ENCODE measurements around the gene ABCA2. TPM values are rescaled to one million over a fixed set of nuclear protein-coding genes. Genes with fewer than 3 reads are reported as not detected.

The ABCA2 gene
- polyA plus RNA-seq, 1 experiment: 16.0 TPM

GRCh38 chr9:136969774-136970173 is 58.3 kb downstream of the ABCA2 start:
- no peak for TF ChIP-seq CTCF (IDR thresholded peaks at IDR 0.05; ENCODE audit: insufficient read depth, low read depth, low read length)
- CTCF ChIA-PET: interaction anchor here (0.8 to 1.1 kb wide), 2 partner anchors 22 kb away, joined by 3 to 4 read pairs; no protein-coding TSS in a partner anchor
- no peaks in the 10 kb centered on the region for H3K36me3 ChIP-seq (ENCODE audit: control insufficient read depth, insufficient read depth, low read length)
- no peak overlapping the region for H3K4me3 ChIP-seq (ENCODE audit: low read depth, low read length)
- H3K27me3 ChIP-seq (ENCODE audit: control insufficient read depth, insufficient read depth, low read length): no peaks in the 10 kb centered on the region; the same call in 1 of the 2 replicates
- POLR2A ChIA-PET: no interaction called here
- DNase-seq (ENCODE audit: low read depth): no peak

GRCh38 chr9:136969150-136969549 is 58.9 kb downstream of the ABCA2 start:
- no peak for DNase-seq (ENCODE audit: low read depth)
- no peak for TF ChIP-seq CTCF (IDR thresholded peaks at IDR 0.05; ENCODE audit: insufficient read depth, low read depth, low read length)
- ChIA-PET CTCF (interaction anchor here (0.7 to 1.8 kb wide), 3 partner anchors 21 to 66 kb away, joined by 3 to 6 read pairs (median 3); partner anchors contain the start of gene ABCA2), POLR2A (no interaction called here)
- Histone ChIP-seq H3K36me3 (ENCODE audit: control insufficient read depth, insufficient read depth, low read length) (no peaks in the 10 kb centered on the region), H3K27me3 (ENCODE audit: control insufficient read depth, insufficient read depth, low read length) (no peaks in the 10 kb centered on the region; the same call in 1 of the 2 replicates), H3K4me3 (ENCODE audit: low read depth, low read length) (no peak overlapping the region)

DNA sequence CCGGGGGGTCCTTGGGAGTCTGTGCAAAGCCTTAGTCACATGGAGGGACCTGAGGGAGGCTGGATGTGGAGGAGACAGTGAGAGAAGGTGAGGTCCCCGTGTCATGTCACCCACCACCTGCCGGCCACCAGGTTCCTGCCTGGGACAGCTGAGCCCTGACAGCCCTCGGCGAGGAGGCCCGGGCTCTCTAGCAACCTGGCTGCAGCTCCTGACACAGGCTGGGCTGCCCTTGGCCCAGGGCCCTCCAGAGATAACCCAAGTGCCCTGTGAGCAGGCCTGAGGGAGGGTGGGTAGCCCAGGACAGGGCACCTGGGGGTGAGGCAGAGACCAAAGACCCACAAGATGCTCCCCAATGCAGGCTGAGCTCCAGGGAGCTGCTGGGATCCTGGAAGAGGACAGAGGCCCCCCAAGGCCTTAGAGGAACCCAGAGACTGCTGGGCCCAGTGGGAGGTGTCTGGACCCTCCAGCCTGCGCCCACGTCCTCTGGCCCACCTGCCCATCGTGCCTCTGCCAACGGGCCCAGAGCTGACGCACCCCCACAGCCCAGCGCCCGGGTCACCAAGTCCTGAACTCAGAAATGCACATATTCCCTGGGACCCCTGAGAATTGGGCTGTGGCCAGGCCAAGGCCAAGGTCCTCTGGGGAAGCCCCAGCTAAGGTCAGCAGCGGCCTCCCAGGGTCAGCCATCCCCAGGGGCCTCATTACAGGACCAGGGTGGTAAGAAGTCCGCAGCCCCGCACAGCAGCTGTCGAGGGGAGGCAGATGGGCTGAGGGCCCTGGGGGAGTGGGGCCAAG is 59.5 kb downstream of the ABCA2 start:
- no peaks in the 10 kb centered on the region; the same call in 1 of the 2 replicates for H3K27me3 ChIP-seq (ENCODE audit: control insufficient read depth, insufficient read depth, low read length)
- CTCF ChIA-PET: interaction anchor here (0.7 to 1.8 kb wide), 3 partner anchors 21 to 67 kb away, joined by 3 to 6 read pairs (median 3); partner anchors contain the start of gene ABCA2
- TF ChIP-seq CTCF (IDR thresholded peaks at IDR 0.05; ENCODE audit: insufficient read depth, low read depth, low read length): no peak
- POLR2A ChIA-PET: no interaction called here
- no peak overlapping the region for H3K4me3 ChIP-seq (ENCODE audit: low read depth, low read length)
- no peaks in the 10 kb centered on the region for H3K36me3 ChIP-seq (ENCODE audit: control insufficient read depth, insufficient read depth, low read length)
- no peak for DNase-seq (ENCODE audit: low read depth)

DNA sequence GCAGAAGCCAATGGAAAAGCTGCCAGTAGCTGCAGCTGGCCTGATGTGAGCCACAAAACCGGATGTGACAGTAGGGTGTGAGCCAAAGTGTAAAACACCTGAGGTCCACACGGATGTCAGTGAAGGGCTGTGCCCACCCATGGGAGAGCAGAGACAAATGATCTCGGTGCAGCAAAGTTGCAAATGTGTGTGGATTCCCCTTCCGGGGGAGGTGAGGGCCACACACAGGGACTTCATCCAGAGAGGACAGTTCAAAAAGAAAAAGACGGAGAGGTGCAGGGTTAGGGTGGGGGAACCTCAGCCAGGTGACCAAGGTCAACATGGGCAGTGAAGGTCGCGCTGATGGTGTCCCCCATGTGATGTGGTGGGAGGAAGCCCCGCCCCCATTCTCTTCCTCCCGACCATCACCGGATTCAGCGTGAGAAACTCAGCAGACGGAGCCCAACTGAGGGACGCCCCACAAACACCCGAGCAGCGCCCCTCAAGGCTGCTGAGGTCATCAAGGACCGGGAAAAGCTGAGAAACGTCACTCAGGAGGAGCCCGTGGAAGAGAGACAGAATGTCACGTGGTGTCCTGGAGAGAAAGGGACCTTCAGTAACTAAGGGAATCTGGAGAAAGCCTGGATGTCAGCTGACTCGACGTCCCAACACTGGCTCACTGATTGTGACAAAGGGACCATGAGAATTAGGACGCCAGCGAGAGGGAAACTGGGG is 62.1 kb downstream of the ABCA2 start:
- ChIA-PET POLR2A (interaction anchor here (0.6 kb wide), 1 partner anchor 118 kb away, joined by 4 read pairs; no protein-coding TSS in a partner anchor), CTCF (interaction anchor here (0.7 to 1.2 kb wide), 3 partner anchors 38 to 64 kb away, joined by 3 to 5 read pairs (median 3); no protein-coding TSS in a partner anchor)
- no peak for DNase-seq (ENCODE audit: low read depth)
- H3K4me3 ChIP-seq (ENCODE audit: low read depth, low read length): no peak overlapping the region
- no peaks in the 10 kb centered on the region for H3K36me3 ChIP-seq (ENCODE audit: control insufficient read depth, insufficient read depth, low read length)
- no peak for TF ChIP-seq CTCF (IDR thresholded peaks at IDR 0.05; ENCODE audit: insufficient read depth, low read depth, low read length)
- no peaks in the 10 kb centered on the region; the same call in 1 of the 2 replicates for H3K27me3 ChIP-seq (ENCODE audit: control insufficient read depth, insufficient read depth, low read length)
